GM10266 (cell line): ENCODE results near the gene DCBLD1.

ENCODE experiments used
- DNase-seq: peaks from one replicate; pipeline ENCODE4 v3.0.0; 2012; ENCODE audit errors: extremely low spot score
- TF ChIP-seq, protein P1 (sequence below): IDR thresholded peaks from 2 replicates; pipeline ENCODE4 v1.5.1; 2012; ENCODE audit warnings: mild to moderate bottlenecking, low read depth; ENCODE audit not compliant: control insufficient read depth, insufficient read depth; ENCODE audit errors: missing control alignments

DCBLD1 gene

DNA sequence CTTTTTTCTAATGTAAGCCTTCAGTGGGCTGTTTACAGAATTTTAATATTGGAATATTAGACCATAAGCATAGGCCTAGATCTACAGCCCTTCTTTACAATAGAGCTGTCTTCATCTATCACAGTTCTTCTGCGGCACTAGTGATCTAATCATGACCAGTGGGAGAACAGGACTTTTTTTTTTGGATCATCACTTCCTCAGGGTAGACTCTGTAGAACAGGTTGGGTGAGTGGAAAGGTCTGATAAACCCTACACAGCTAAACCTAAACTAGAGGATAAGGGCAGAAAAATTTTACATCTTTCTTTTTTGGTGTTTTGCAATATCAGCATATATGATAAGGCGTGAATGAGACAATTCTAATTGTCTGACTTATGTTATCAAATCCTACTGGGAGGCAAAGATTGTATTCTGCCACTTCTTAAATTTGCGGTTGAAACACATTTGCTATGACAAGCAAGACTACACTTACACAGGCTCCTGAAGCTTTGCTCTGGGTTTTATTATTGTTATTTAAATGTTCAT is 67.7 kb downstream of the DCBLD1 start:
- TF ChIP-seq, protein P1, sequence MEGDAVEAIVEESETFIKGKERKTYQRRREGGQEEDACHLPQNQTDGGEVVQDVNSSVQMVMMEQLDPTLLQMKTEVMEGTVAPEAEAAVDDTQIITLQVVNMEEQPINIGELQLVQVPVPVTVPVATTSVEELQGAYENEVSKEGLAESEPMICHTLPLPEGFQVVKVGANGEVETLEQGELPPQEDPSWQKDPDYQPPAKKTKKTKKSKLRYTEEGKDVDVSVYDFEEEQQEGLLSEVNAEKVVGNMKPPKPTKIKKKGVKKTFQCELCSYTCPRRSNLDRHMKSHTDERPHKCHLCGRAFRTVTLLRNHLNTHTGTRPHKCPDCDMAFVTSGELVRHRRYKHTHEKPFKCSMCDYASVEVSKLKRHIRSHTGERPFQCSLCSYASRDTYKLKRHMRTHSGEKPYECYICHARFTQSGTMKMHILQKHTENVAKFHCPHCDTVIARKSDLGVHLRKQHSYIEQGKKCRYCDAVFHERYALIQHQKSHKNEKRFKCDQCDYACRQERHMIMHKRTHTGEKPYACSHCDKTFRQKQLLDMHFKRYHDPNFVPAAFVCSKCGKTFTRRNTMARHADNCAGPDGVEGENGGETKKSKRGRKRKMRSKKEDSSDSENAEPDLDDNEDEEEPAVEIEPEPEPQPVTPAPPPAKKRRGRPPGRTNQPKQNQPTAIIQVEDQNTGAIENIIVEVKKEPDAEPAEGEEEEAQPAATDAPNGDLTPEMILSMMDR, result no peak
- no peak for DNase-seq

DNA sequence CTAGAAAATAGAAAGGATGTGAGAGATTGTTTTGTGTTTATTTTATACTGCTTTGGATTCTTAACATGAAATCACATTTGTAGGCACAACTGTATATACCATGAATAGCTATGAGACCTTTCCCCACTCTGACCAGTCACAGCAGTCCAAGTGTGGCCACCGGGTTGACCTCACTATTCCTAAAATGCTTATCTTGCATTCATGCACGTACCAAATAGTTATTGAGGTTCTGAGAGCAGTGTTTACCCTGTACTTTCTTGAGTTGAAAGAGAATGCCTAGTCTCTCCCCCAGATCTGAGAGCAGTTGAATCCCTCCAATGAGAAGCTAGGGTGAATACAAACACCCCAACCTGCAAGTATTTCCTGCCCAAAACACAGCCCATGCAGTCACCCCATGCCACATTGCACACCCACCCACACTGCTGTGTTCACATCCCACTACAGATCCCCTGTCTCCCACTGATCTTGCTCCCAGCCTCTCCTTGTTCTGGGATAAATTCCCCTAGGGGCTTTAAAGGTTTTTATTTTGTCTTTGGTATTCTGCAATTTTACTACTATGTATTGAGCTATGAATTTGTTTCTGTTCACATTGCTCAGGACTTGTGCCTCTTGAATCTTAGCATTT is 68.3 kb downstream of the DCBLD1 start:
- TF ChIP-seq, protein P1, result no peak
- no peak for DNase-seq

DNA sequence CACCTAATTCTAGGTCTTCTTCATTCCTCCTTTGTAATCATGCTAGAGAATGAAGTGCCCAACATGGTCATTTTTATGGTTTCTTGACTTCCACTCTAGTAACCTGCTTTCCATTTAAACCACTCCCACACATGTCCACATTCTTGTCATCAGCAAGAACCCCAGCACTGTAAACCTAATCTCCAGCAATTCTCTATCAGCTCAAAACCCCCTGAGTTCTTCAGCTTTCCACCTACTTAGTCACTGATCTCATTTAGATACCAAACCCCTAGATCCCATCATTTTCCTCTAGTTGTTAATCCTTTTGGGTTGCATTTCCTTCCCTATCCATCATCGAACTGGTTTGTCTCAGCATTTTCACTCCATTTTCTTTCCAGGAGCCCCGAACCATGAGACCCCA is 70.1 kb downstream of the DCBLD1 start:
- DNase-seq, result no peak
- TF ChIP-seq, protein P1, result no peak

DNA sequence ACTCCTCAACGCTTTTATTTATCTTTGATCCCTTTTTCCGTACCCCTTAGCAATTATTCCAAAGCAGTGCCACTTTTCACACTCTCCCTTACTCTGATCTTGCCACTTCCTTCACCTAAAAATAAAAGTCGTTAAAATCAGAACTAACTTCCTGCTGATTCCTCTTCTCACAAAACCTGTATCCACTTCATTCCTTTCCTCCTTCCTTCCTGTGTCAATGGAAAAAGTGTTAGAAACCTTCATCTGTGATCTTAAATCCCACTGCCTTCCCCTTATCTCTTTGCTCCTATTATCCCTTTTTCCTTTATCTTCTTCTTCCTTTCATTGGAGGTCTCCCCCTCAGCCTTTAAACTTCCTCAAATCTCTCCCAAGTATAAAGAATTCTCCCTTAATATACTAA is 70.7 kb downstream of the DCBLD1 start:
- DNase-seq, result no peak
- TF ChIP-seq, protein P1, result no peak

DNA sequence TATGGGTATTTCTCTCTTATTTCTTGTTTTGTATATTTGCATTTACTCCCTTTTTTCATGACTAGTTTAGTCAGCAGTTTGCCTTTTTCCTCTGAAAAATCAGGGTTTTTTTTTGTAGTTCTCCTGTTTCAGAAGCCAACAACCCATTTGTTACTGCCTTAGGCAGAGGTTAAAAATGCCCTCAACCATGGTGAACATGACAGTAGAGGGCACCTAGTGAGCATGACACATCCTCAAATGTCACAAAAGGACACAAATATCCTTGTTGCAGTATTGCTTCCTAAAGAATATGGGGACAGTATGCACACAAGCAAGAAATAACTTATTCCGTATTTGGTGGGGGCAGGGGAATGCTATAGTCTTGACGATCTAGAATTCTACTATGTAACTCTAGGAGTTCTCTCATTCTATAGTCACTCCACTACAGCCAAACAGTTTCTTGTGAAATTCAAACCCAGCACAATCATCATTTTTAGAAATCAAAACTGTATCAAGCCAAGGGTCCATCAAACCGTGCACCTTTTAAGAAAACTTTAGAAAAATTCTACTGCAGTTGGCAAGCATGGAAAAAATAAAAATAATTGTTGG is 72.9 kb downstream of the DCBLD1 start:
- no peak for DNase-seq
- TF ChIP-seq, protein P1, result no peak

DNA sequence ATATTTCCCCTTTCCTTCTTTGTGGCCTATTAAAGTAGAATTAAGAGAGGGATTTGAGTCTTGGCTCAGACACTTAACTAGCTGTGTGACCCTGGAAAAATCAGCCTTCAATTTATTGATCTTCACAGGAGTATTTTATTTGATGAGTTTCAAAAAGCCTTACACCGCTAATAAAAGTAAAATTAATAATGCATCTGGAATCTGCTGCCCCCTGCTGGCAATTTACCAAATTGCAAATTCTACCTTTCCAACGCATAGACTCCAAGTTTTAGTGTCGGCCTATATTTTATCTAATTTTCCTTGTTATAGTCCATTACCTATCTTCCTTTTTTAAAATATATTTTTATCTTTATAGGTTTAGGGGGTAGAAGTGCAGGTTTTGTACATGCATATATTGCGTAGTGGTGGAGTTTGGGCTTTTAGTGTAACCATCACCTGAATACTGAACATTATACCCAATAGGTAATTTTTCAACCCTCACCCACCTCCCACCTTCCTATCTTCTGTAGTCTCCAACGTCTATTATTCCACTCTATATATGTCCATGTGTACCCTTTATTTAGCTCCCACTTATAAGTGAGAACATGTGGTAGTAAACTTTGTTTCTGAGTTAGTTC is 73.5 kb downstream of the DCBLD1 start:
- TF ChIP-seq, protein P1, result peak; percentile 76
- no peak for DNase-seq

DNA sequence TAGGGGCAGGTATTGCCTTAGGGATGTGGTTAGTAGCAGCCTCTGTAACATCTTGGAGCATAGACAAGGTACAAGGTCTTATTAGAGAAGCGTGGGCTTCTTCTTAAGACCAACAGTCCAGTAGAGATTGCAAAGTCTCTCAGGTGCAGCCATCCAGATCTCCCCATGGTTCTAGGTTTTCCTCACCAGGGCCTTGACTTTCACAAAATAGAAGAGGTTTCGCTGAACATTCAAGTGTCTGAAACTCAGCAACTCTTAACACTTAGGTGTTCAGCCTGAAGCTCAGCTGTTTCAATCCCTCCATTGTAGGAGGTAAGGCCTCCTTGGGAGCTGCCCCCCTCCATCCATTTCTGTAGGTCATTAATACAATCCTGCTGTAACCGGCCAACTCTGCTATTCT is 75.5 kb downstream of the DCBLD1 start:
- DNase-seq, result no peak

More for the DNA sequence above, 75.5 kb downstream of the DCBLD1 start:
- TF ChIP-seq, protein P1, result no peak
